ENCODE results near the gene PPP1R12C.

- TF ChIP-seq POLR2A (IDR thresholded peaks at IDR 0.05; ENCODE audit: low read length), result no peak
- no peak for TF ChIP-seq GATA1 (IDR thresholded peaks at IDR 0.05; ENCODE audit: low read depth, low read length)
These were observed 2.8 kb downstream of the PPP1R12C start for GRCh38 chr19:55114566-55115145.
